ENCODE measurements around the gene ADAP1.

The ADAP1 gene

GRCh38 chr7:853366-854117, 100.9 kb downstream of the ADAP1 start:
- no peak for DNase-seq

GRCh38 chr7:851204-851603, 103.3 kb downstream of the ADAP1 start:
- DNase-seq, result no peak

GRCh38 chr7:849781-850180, 104.7 kb downstream of the ADAP1 start:
- no peak for DNase-seq

- no peak for DNase-seq
Observed at GRCh38 chr7:849145-849544, 105.3 kb downstream of the ADAP1 start.
